Measurements from ENCODE around the gene HOMER1.

DNA sequence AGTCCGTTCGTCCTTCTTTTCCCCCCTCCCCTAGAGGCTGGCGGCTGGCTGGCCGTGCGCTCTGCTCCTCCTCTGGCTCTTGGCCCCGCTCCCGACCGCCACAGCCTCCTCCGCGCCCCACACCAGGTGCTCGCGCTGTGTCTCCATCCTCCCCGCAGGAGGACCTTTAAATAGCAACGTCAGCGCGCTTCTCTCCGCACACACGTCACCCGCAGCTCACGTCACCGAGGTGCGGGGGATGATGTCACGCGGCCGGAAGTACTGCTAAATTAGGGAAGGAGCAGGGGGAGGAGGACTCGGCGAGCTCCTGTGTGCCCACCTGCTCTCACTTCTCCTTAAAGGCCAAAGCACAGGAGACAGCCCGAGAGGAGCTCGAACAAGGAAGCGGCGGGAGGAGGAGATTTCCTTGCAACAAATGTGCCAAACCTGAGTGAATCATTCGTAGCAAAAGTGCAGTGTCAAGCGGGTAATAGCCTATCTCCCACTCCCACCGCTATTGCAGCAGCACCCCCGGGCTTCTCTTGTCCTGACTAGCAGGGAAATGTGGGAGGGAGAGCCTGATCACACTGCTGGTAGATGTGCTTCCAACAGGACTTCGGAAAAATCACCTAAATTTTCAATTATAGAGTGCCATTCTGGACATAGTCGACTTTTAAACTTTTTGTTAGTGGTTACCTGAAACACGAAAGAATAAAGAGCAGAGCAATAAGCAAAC lies 614 bp upstream of the HOMER1 start:
- TF ChIP-seq, protein P1, sequence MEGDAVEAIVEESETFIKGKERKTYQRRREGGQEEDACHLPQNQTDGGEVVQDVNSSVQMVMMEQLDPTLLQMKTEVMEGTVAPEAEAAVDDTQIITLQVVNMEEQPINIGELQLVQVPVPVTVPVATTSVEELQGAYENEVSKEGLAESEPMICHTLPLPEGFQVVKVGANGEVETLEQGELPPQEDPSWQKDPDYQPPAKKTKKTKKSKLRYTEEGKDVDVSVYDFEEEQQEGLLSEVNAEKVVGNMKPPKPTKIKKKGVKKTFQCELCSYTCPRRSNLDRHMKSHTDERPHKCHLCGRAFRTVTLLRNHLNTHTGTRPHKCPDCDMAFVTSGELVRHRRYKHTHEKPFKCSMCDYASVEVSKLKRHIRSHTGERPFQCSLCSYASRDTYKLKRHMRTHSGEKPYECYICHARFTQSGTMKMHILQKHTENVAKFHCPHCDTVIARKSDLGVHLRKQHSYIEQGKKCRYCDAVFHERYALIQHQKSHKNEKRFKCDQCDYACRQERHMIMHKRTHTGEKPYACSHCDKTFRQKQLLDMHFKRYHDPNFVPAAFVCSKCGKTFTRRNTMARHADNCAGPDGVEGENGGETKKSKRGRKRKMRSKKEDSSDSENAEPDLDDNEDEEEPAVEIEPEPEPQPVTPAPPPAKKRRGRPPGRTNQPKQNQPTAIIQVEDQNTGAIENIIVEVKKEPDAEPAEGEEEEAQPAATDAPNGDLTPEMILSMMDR (conservative IDR thresholded peaks at IDR 0.05) = no peak
- TF ChIP-seq ZFX (IDR thresholded peaks at IDR 0.05) = peak; percentile 21; the same call in 1 of the 2 replicates

Data from C4-2B (cell line).